GM12891 (cell line): ENCODE data around the gene PAK4.

Experiments used
- POLR2A ChIP-seq: IDR thresholded peaks from 2 replicates; pipeline ENCODE4 v1.6.1; 2011; ENCODE audit warnings: low read depth, low read length, control low read depth
- POLR2AphosphoS5 ChIP-seq: IDR thresholded peaks from 2 replicates; pipeline ENCODE4 v1.6.1; 2011; ENCODE audit warnings: low read depth, low read length, control low read depth
- POU2F2 ChIP-seq: IDR thresholded peaks from 2 replicates; pipeline ENCODE4 v1.6.1; 2011; ENCODE audit warnings: low read depth, mild to moderate bottlenecking, control low read depth, low read length, moderate library complexity
- TAF1 ChIP-seq: IDR thresholded peaks from 2 replicates; pipeline ENCODE4 v1.6.1; 2011; ENCODE audit warnings: low read depth, low read length, control low read depth

DNA sequence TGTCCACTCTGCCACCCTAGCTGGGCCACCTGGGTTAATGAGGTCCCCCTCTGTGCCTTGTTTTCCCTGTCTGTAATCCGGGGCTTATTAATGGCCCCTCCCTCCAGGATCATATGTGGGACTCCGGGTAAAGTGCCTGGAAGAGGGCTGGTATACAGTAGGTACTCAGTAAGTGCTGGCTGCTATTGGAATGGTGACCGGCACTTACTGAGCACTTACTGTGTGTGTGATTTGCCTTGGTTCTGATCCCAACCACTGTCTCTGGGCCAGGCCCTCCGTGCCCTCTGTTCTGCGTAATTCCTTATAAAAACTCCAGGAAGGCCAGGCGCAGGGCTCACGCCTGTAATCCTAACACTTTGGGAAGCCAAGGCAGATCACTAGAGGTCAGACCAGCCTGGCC is 40.3 kb downstream of the PAK4 start:
- no peak for TF ChIP-seq POLR2A
- TF ChIP-seq POLR2AphosphoS5: no peak
- TF ChIP-seq POU2F2: no peak
- TF ChIP-seq TAF1: no peak
